HEK293 (cell line): ENCODE results near the gene PALMD.

Source experiments
- CTCF ChIA-PET: fragments of 350-600 bp; formaldehyde crosslinking; extraction: SDS; loops from one replicate; lab custom pipeline; 2021; ENCODE audit warnings: antibody characterized with exemption; lab: Yijun Ruan, JAX
- POLR2A ChIA-PET: fragments of 300-600 bp; formaldehyde crosslinking; extraction: SDS; loops from one replicate; lab custom pipeline; 2020; ENCODE audit warnings: antibody characterized with exemption, inconsistent platforms; lab: Yijun Ruan, JAX
- H3K27ac ChIP-seq: fragments of 200-500 bp; sonication (Bioruptor generic); 2 replicates; pipeline ENCODE4 v1.5.1; 2014; ENCODE audit warnings: low read depth, low read length, control low read depth, inconsistent platforms; ENCODE audit errors: extremely low read depth
- H3K36me3 ChIP-seq, 2 experiments: fragments of 200-500 bp in 1 of 2; sonication (Bioruptor generic) in 1 of 2; 1 replicate in 1 of 2; 2 replicates in 1 of 2; pipeline ENCODE4 v1.5.1; 2014 to 2017; ENCODE audit warnings: inconsistent platforms in 2 of 2, low read length in 2 of 2; ENCODE audit not compliant: control insufficient read depth in 2 of 2, insufficient read depth in 1 of 2
- H3K4me1 ChIP-seq: fragments of 200-500 bp; sonication (Bioruptor generic); 2 replicates; pipeline ENCODE4 v1.5.1; 2014; ENCODE audit warnings: mild to moderate bottlenecking, low read length, inconsistent platforms; ENCODE audit not compliant: control insufficient read depth, insufficient read depth
- H3K4me3 ChIP-seq: 2 replicates; pipeline ENCODE4 v1.5.1; 2011; ENCODE audit warnings: low read depth, mild to moderate bottlenecking, control low read depth, low read length, moderate library complexity
- H3K9me3 ChIP-seq: fragments of 200-500 bp; sonication (Bioruptor generic); 2 replicates; pipeline ENCODE4 v1.5.1; 2014; ENCODE audit warnings: low read depth, low read length, inconsistent platforms; ENCODE audit not compliant: control insufficient read depth, insufficient read depth
- BCL11B ChIP-seq: fragments of 450-650 bp; formaldehyde crosslinking; IDR thresholded peaks from 2 replicates; pipeline ENCODE4 v1.5.1; 2016; ENCODE audit warnings: low read depth, missing biosample characterization, missing genetic modification characterization
- EGR2 ChIP-seq: fragments of 450-650 bp; formaldehyde crosslinking; IDR thresholded peaks from 2 replicates; pipeline ENCODE4 v1.5.1; 2016; ENCODE audit warnings: low read depth, missing biosample characterization, missing genetic modification characterization
- GLIS2 ChIP-seq: fragments of 450-650 bp; formaldehyde crosslinking; IDR thresholded peaks from 2 replicates; pipeline ENCODE4 v1.5.1; 2016; ENCODE audit warnings: missing biosample characterization, missing genetic modification characterization
- HOXC10 ChIP-seq: sonication (generic); formaldehyde crosslinking; IDR thresholded peaks from 2 replicates; pipeline ENCODE4 v1.8.1; 2023; ENCODE audit warnings: mild to moderate bottlenecking, missing genetic modification reagents
- KLF16 ChIP-seq: fragments of 450-650 bp; formaldehyde crosslinking; IDR thresholded peaks from 2 replicates; pipeline ENCODE4 v1.5.1; 2017; ENCODE audit warnings: missing biosample characterization, missing genetic modification characterization
- PRDM6 ChIP-seq: fragments of 450-650 bp; formaldehyde crosslinking; IDR thresholded peaks from 2 replicates; pipeline ENCODE4 v1.5.1; 2017; ENCODE audit warnings: missing biosample characterization, missing genetic modification characterization
- WT1 ChIP-seq: fragments of 450-650 bp; formaldehyde crosslinking; IDR thresholded peaks from 2 replicates; pipeline ENCODE4 v1.5.1; 2016; ENCODE audit warnings: missing biosample characterization, missing genetic modification characterization
- ZBTB20 ChIP-seq: fragments of 450-650 bp; formaldehyde crosslinking; IDR thresholded peaks from 2 replicates; pipeline ENCODE4 v1.5.1; 2016; ENCODE audit warnings: missing biosample characterization, missing genetic modification characterization
- ZFHX2 ChIP-seq: fragments of 450-650 bp; formaldehyde crosslinking; conservative IDR thresholded peaks from 2 replicates; pipeline ENCODE4 v1.5.1; 2016; ENCODE audit warnings: missing biosample characterization, missing genetic modification characterization
- ZFP37 ChIP-seq: fragments of 450-650 bp; formaldehyde crosslinking; IDR thresholded peaks from 2 replicates; pipeline ENCODE4 v1.5.1; 2016; ENCODE audit warnings: missing biosample characterization, missing genetic modification characterization
- ZNF132 ChIP-seq: fragments of 450-650 bp; formaldehyde crosslinking; IDR thresholded peaks from 2 replicates; pipeline ENCODE4 v1.5.1; 2017; ENCODE audit warnings: missing biosample characterization, missing genetic modification characterization, borderline replicate concordance
- ZNF146 ChIP-seq: fragments of 450-650 bp; formaldehyde crosslinking; IDR thresholded peaks from 2 replicates; pipeline ENCODE4 v1.5.1; 2016; ENCODE audit warnings: missing biosample characterization, missing genetic modification characterization
- ZNF174 ChIP-seq: fragments of 450-650 bp; formaldehyde crosslinking; IDR thresholded peaks from 2 replicates; pipeline ENCODE4 v1.5.0; 2017; ENCODE audit warnings: missing biosample characterization, mild to moderate bottlenecking, missing genetic modification characterization
- ZNF214 ChIP-seq: fragments of 450-650 bp; formaldehyde crosslinking; IDR thresholded peaks from 2 replicates; pipeline ENCODE4 v1.5.1; 2017; ENCODE audit warnings: missing biosample characterization, mild to moderate bottlenecking, missing genetic modification characterization, borderline replicate concordance
- ZNF239 ChIP-seq: fragments of 450-650 bp; formaldehyde crosslinking; IDR thresholded peaks from 2 replicates; pipeline ENCODE4 v1.5.1; 2016; ENCODE audit warnings: missing biosample characterization, missing genetic modification characterization
- ZNF501 ChIP-seq: fragments of 450-650 bp; formaldehyde crosslinking; IDR thresholded peaks from 2 replicates; pipeline ENCODE4 v1.5.1; 2016; ENCODE audit warnings: missing biosample characterization, missing genetic modification characterization
- ZNF544 ChIP-seq: fragments of 450-650 bp; formaldehyde crosslinking; IDR thresholded peaks from 2 replicates; pipeline ENCODE4 v1.5.0; 2017; ENCODE audit warnings: missing biosample characterization, missing genetic modification characterization
- ZNF555 ChIP-seq: fragments of 450-650 bp; formaldehyde crosslinking; conservative IDR thresholded peaks from 2 replicates; pipeline ENCODE4 v1.5.1; 2017; ENCODE audit warnings: missing biosample characterization, mild to moderate bottlenecking, missing genetic modification characterization, inconsistent platforms
- ZNF624 ChIP-seq: fragments of 450-650 bp; formaldehyde crosslinking; IDR thresholded peaks from 2 replicates; pipeline ENCODE4 v1.5.1; 2017; ENCODE audit warnings: missing biosample characterization, missing genetic modification characterization
- ZNF837 ChIP-seq: fragments of 450-650 bp; formaldehyde crosslinking; IDR thresholded peaks from 2 replicates; pipeline ENCODE4 v1.5.1; 2016; ENCODE audit warnings: missing biosample characterization, missing genetic modification characterization
- ZSCAN18 ChIP-seq: fragments of 450-650 bp; formaldehyde crosslinking; IDR thresholded peaks from 2 replicates; pipeline ENCODE4 v1.5.1; 2016; ENCODE audit warnings: missing biosample characterization, missing genetic modification characterization
- TF ChIP-seq, protein P1 (sequence below): fragments of 450-650 bp; formaldehyde crosslinking; IDR thresholded peaks from 2 replicates; pipeline ENCODE4 v1.5.1; 2017; ENCODE audit warnings: missing biosample characterization, mild to moderate bottlenecking, missing genetic modification characterization, moderate library complexity

The PALMD gene

GRCh38 chr1:99663501-99663900 is 17.6 kb downstream of the PALMD start:
- Histone ChIP-seq H3K9me3 (no peaks in the 10 kb centered on the region), H3K4me3 (no peak overlapping the region), H3K4me1 (no peaks in the 10 kb centered on the region; the same call in 1 of the 2 replicates), H3K27ac (no peak overlapping the region), H3K36me3 (no peaks in the 10 kb centered on the region)
- ChIA-PET CTCF (interaction anchor here (0.8 kb wide), 1 partner anchor 16 kb away, joined by 3 read pairs; no protein-coding TSS in a partner anchor), POLR2A (no interaction called here)
- TF ChIP-seq ZNF174 (tag by site-specific recombination) (no peak), ZNF837 (no peak)

GRCh38 chr1:99665212-99665611 is 19.3 kb downstream of the PALMD start:
- TF ChIP-seq ZNF624 (tag by site-specific recombination) = no peak
- no peak for TF ChIP-seq ZNF132
- TF ChIP-seq KLF16 (tag by site-specific recombination) = no peak
- TF ChIP-seq ZNF544 = no peak
- no peak for TF ChIP-seq ZNF214 (tag by site-specific recombination)
- no peak for TF ChIP-seq ZFP37 (tag by site-specific recombination)
- no peak for TF ChIP-seq ZNF146 (tag by site-specific recombination)
- TF ChIP-seq ZBTB20 (tag by site-specific recombination) = no peak
- no peak for TF ChIP-seq ZSCAN18
- no peaks in the 10 kb centered on the region for H3K4me1 ChIP-seq
- POLR2A ChIA-PET = interaction anchor here (0.7 kb wide), 1 partner anchor 1325 kb away, joined by 3 read pairs; no protein-coding TSS in a partner anchor
- H3K27ac ChIP-seq = no peak overlapping the region
- no peaks in the 10 kb centered on the region for H3K36me3 ChIP-seq
- no peaks in the 10 kb centered on the region for H3K9me3 ChIP-seq
- H3K4me3 ChIP-seq = no peak overlapping the region
- CTCF ChIA-PET = interaction anchor here (1.0 kb wide), 1 partner anchor 15 kb away, joined by 3 read pairs; no protein-coding TSS in a partner anchor

GRCh38 chr1:99669376-99669775 is 23.5 kb downstream of the PALMD start:
- Histone ChIP-seq H3K4me3 (no peak overlapping the region), H3K27ac (no peak overlapping the region)
- POLR2A ChIA-PET = no interaction called here
- TF ChIP-seq PRDM6 (tag by site-specific recombination) = no peak
- TF ChIP-seq BCL11B (tag by site-specific recombination) = no peak
- peak; percentile 61 for TF ChIP-seq ZFHX2 (tag by site-specific recombination)
- no peak for TF ChIP-seq ZNF239
- TF ChIP-seq EGR2 (tag by site-specific recombination) = peak; percentile 83; the same call in 1 of the 2 replicates
- TF ChIP-seq ZNF501 = no peak
- TF ChIP-seq, all 188 proteins: peak for 2
- CTCF ChIA-PET = interaction anchor here (1.2 kb wide), 1 partner anchor 16 kb away, joined by 5 read pairs; no protein-coding TSS in a partner anchor
- peaks cover 5% of the 10 kb centered on the region; the same call in 1 of the 2 replicates for H3K4me1 ChIP-seq
- no peaks in the 10 kb centered on the region for H3K36me3 ChIP-seq
- no peaks in the 10 kb centered on the region for H3K9me3 ChIP-seq

DNA sequence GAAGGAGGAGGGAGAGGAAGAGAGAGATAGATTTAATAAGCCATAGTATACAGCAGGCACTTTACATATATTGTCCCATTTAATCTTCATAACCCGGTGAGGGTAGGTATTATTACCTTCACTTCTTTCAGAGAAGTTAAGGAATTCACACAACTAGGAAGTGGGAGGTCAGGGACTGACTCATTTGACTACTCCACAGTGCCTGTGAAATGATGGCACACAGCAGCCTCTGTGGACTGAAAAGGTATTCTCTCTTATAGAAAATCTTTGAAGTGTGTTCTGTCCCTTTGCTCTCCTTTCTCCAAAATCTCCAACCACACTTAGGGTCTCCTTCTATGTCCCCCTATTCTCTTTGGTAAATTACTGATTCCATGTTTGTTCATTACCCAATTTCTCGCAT is 23.9 kb downstream of the PALMD start:
- H3K4me3 ChIP-seq = no peak overlapping the region
- POLR2A ChIA-PET = no interaction called here
- peaks cover 8% of the 10 kb centered on the region; the same call in 1 of the 2 replicates for H3K4me1 ChIP-seq
- H3K36me3 ChIP-seq = no peaks in the 10 kb centered on the region
- H3K9me3 ChIP-seq = no peaks in the 10 kb centered on the region
- no peak overlapping the region for H3K27ac ChIP-seq
- CTCF ChIA-PET = interaction anchor here (1.2 kb wide), 1 partner anchor 16 kb away, joined by 5 read pairs; no protein-coding TSS in a partner anchor
- TF ChIP-seq WT1 (tag by site-specific recombination) = no peak
- no peak for TF ChIP-seq ZNF624 (tag by site-specific recombination)
- no peak for TF ChIP-seq ZNF239
- no peak for TF ChIP-seq ZNF555 (tag by site-specific recombination)
- TF ChIP-seq, protein P1, sequence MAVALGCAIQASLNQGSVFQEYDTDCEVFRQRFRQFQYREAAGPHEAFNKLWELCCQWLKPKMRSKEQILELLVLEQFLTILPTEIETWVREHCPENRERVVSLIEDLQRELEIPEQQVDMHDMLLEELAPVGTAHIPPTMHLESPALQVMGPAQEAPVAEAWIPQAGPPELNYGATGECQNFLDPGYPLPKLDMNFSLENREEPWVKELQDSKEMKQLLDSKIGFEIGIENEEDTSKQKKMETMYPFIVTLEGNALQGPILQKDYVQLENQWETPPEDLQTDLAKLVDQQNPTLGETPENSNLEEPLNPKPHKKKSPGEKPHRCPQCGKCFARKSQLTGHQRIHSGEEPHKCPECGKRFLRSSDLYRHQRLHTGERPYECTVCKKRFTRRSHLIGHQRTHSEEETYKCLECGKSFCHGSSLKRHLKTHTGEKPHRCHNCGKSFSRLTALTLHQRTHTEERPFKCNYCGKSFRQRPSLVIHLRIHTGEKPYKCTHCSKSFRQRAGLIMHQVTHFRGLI (tag by site-specific recombination) = no peak
- TF ChIP-seq ZFP37 (tag by site-specific recombination) = no peak
- TF ChIP-seq ZNF132 = no peak
- no peak for TF ChIP-seq HOXC10 (CRISPR knock-in tag)
- no peak for TF ChIP-seq GLIS2 (tag by site-specific recombination)
